Natural killer cell (primary cell): ENCODE measurements around the gene LTB4R. TPM values are rescaled to one million over a fixed set of nuclear protein-coding genes. Genes with fewer than 3 reads are reported as not detected.

Source experiments
- ATAC-seq, 3 donors: fragments of 150-1000 bp in 2 of 3; fragments of 200-7000 bp in 1 of 3; cut with Tn5 transposase; 1 replicate in 1 of 3; 2 replicates in 2 of 3; pipeline ENCODE4 v1.10.0; 2021; ENCODE audit warnings: mild to moderate bottlenecking in 2 of 3, moderate library complexity in 2 of 3
- DNase-seq, 2 donors: peaks; one replicate each; pipeline versions ENCODE4 v3.0.0 to v3.0.0-alpha.2; 2013 to 2021; ENCODE audit warnings: mixed read lengths in 1 of 2
- H3K27ac ChIP-seq: one replicate; pipeline ENCODE4 v1.5.1; 2013; ENCODE audit warnings: mild to moderate bottlenecking, low read length
- H3K27me3 ChIP-seq: one replicate; pipeline ENCODE4 v1.6.1; 2013; ENCODE audit warnings: low read length; ENCODE audit not compliant: control insufficient read depth, insufficient read depth
- H3K36me3 ChIP-seq: one replicate; pipeline ENCODE4 v1.6.1; 2013; ENCODE audit warnings: low read length; ENCODE audit not compliant: control insufficient read depth, insufficient read depth
- H3K4me1 ChIP-seq: one replicate; pipeline ENCODE4 v1.6.1; 2013; ENCODE audit warnings: low read length; ENCODE audit not compliant: control insufficient read depth, insufficient read depth
- H3K4me3 ChIP-seq: one replicate; pipeline ENCODE4 v1.5.1; 2013; ENCODE audit warnings: low read length
- H3K9me3 ChIP-seq: one replicate; pipeline ENCODE4 v1.6.1; 2013; ENCODE audit warnings: low read length; ENCODE audit not compliant: control insufficient read depth, insufficient read depth
- H3K27ac Mint-ChIP-seq, 2 donors: one replicate each; pipeline ENCODE4 v1.8.0; 2022; ENCODE audit warnings: mild to moderate bottlenecking in 2 of 2, mixed read lengths in 2 of 2, moderate library complexity in 1 of 2
- H3K27me3 Mint-ChIP-seq, 2 donors: one replicate each; pipeline ENCODE4 v1.8.0; 2022; ENCODE audit warnings: low read depth in 2 of 2, mixed read lengths in 2 of 2
- H3K36me3 Mint-ChIP-seq: one replicate; pipeline ENCODE4 v1.8.0; 2022; ENCODE audit warnings: mixed read lengths
- H3K4me1 Mint-ChIP-seq, 2 donors: one replicate each; pipeline ENCODE4 v1.8.0; 2022; ENCODE audit warnings: mixed read lengths in 2 of 2
- H3K4me3 Mint-ChIP-seq: one replicate; pipeline ENCODE4 v1.8.0; 2022; ENCODE audit warnings: mild to moderate bottlenecking, moderate library complexity, mixed read lengths
- H3K9me3 Mint-ChIP-seq, 2 donors: one replicate each; pipeline ENCODE4 v1.8.0; 2022; ENCODE audit warnings: mixed read lengths in 2 of 2
- WGBS: methylation state at CpG from one replicate; pipeline ENCODE4 v1.1.7; 2013; ENCODE audit warnings: missing lambda C conversion rate; ENCODE audit not compliant: insufficient coverage; 5-methylcytosine and 5-hydroxymethylcytosine counted together
- intact Hi-C: fragments of 100-400 bp; cut with micrococcal nuclease; formaldehyde crosslinking; loops from one replicate; pipeline ENCODE4 v1.14.2; 2022
- total RNA-seq, 4 donors: library from RNA; stranded (reverse); fragments of 120-200 nt in 1 of 4; gene quantifications; one replicate each; pipeline versions ENCODE4 v1.2.3 to v1.2.4, GENCODE V29; 2013 to 2022
- TF ChIP-seq, protein P1 (sequence below): fragments of 200-600 bp; IDR thresholded peaks from one replicate; pipeline ENCODE4 v1.8.0; 2022; ENCODE audit warnings: antibody characterized with exemption

Gene LTB4R
- total RNA-seq, 3 donors from 2014 or later (not counting 1 experiment from before 2014, with no cell fraction given), result 33.5 to 55.7 (median 49.7) TPM

DNA sequence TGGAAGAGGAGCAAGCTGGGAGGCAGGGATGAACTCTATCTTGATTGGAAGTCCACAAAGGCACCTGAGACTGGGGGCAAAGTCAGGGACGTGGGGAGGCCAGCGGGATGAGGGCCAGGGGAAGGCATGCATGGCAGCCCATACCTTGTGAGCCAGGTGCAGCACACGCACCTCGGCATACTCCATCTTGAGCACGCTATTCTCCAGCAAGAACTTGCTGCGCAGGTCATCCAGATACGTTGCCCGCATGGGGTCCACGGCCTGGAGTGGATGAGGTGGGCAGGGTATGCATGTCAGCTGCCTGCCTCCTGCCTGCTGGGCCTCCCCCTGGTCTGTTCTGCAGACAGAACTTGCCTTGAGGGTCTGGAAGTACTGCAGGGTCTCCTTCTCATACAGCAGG lies 43.8 kb upstream of the LTB4R start:
- Histone ChIP-seq H3K4me3 (no peak overlapping the region), H3K27ac (no peak overlapping the region), H3K27me3 (no peaks in the 10 kb centered on the region), H3K36me3 (peaks cover 29% of the 10 kb centered on the region), H3K9me3 (no peaks in the 10 kb centered on the region), H3K4me1 (peaks cover 14% of the 10 kb centered on the region)
- TF ChIP-seq, protein P1, sequence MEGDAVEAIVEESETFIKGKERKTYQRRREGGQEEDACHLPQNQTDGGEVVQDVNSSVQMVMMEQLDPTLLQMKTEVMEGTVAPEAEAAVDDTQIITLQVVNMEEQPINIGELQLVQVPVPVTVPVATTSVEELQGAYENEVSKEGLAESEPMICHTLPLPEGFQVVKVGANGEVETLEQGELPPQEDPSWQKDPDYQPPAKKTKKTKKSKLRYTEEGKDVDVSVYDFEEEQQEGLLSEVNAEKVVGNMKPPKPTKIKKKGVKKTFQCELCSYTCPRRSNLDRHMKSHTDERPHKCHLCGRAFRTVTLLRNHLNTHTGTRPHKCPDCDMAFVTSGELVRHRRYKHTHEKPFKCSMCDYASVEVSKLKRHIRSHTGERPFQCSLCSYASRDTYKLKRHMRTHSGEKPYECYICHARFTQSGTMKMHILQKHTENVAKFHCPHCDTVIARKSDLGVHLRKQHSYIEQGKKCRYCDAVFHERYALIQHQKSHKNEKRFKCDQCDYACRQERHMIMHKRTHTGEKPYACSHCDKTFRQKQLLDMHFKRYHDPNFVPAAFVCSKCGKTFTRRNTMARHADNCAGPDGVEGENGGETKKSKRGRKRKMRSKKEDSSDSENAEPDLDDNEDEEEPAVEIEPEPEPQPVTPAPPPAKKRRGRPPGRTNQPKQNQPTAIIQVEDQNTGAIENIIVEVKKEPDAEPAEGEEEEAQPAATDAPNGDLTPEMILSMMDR, result no peak
- Mint-ChIP-seq H3K9me3 (no peaks in the 10 kb centered on the region), H3K4me1 (peaks cover 20 to 24% of the 10 kb centered on the region in 2 donors), H3K27me3 (no peaks in the 10 kb centered on the region), H3K4me3 (peak overlapping the region; percentile 3), H3K27ac (peak overlapping the region in 1 of 2 donors; percentile 6), H3K36me3 (peaks cover 11% of the 10 kb centered on the region)
- intact Hi-C loops, result no loop called here
- no peak for DNase-seq
- no peak for ATAC-seq
- over 99% methylated on average over 9 of the region's 9 CpGs for WGBS

GRCh38 chr14:24268225-24268624 lies 43.1 kb upstream of the LTB4R start:
- no peaks in the 10 kb centered on the region for H3K27me3 Mint-ChIP-seq
- no peaks in the 10 kb centered on the region for H3K27me3 ChIP-seq
- H3K36me3 ChIP-seq, result peaks cover 29% of the 10 kb centered on the region
- no peak overlapping the region for H3K27ac Mint-ChIP-seq
- intact Hi-C loops, result no loop called here
- TF ChIP-seq, protein P1, result no peak
- H3K4me1 Mint-ChIP-seq, result peaks cover 25 to 30% of the 10 kb centered on the region in 2 donors
- DNase-seq (no peak), ATAC-seq (no peak)
- H3K4me3 Mint-ChIP-seq, result no peak overlapping the region
- no peaks in the 10 kb centered on the region for H3K9me3 ChIP-seq
- H3K9me3 Mint-ChIP-seq, result no peaks in the 10 kb centered on the region
- H3K4me3 ChIP-seq, result no peak overlapping the region
- 98% methylated on average over 9 of the region's 9 CpGs for WGBS
- peaks cover 11% of the 10 kb centered on the region for H3K36me3 Mint-ChIP-seq
- H3K27ac ChIP-seq, result no peak overlapping the region
- H3K4me1 ChIP-seq, result peaks cover 15% of the 10 kb centered on the region

DNA sequence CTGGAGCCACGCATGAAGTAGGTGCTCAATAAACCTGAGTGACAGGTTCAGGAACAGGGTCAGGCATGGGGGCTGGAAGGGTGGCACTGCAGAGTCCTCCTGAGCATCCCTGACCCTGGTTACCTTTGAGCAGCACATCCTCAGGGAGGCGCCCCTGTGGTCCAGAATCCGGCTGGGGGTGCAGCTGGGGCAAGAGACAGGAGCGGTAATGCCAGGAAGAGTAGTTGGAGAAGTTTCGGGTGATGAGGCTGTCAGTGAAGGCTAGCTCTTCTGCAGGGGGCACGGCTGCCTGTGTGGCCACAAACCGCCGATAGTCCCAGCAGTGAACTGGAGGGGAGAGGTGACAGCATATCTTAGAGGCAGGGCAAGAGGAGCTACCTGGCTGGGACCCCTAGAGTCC lies 41.9 kb upstream of the LTB4R start:
- no peak overlapping the region for H3K27ac ChIP-seq
- TF ChIP-seq, protein P1, result no peak
- Mint-ChIP-seq H3K4me1 (peaks cover 25 to 30% of the 10 kb centered on the region in 2 donors), H3K27me3 (no peaks in the 10 kb centered on the region), H3K4me3 (peak overlapping the region; percentile 40), H3K36me3 (peaks cover 11% of the 10 kb centered on the region), H3K9me3 (no peaks in the 10 kb centered on the region), H3K27ac (peak overlapping the region in 1 of 2 donors; percentile 47)
- DNase-seq (no peak), ATAC-seq (no peak)
- peaks cover 29% of the 10 kb centered on the region for H3K36me3 ChIP-seq
- peaks cover 23% of the 10 kb centered on the region for H3K4me1 ChIP-seq
- 96% methylated on average over 8 of the region's 8 CpGs for WGBS
- intact Hi-C loops, result no loop called here
- no peak overlapping the region for H3K4me3 ChIP-seq
- H3K27me3 ChIP-seq, result no peaks in the 10 kb centered on the region
- no peaks in the 10 kb centered on the region for H3K9me3 ChIP-seq

DNA sequence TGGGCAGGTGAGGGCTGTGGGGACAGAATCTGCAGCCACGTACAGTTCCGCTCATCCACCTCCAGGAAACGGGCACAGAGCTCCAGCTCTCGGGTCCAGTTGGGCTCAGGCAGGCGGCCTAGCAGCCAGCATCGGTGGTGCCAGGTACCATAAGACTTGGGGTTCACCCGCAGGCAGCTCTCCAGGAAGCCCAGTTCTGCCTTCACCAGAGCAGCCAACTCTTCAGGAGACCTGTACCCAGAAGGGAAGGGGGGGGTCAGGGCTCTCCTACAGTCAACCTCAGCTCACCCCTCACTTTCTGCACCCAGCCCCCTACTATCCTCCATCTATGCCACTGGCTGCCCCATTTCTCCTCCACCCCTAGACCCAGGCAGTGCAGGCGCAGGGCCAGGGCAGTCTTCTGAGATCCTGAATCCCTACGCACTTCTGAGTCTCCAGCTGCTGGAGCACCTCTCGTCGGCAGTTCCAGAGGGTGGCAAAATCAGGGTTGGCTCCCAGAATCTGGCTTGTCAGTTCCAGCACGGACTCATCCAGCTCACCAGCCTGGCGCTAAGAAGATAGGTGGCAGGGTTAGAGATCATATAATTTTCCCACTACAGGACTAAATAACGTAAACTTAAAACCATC lies 41.3 kb upstream of the LTB4R start:
- Mint-ChIP-seq H3K4me1 (peaks cover 25 to 30% of the 10 kb centered on the region in 2 donors), H3K27me3 (no peaks in the 10 kb centered on the region), H3K27ac (peak overlapping the region; percentile 91 to 92), H3K4me3 (peak overlapping the region; percentile 94), H3K9me3 (no peaks in the 10 kb centered on the region), H3K36me3 (peaks cover 11% of the 10 kb centered on the region)
- TF ChIP-seq, protein P1, result no peak
- intact Hi-C loops, result loop anchor here (5.0 kb wide), 2 partner anchors 38 to 402 kb away; partner anchors contain the start of genes GMPR2 and NEDD8
- H3K4me3 ChIP-seq, result no peak overlapping the region
- peaks cover 27% of the 10 kb centered on the region for H3K36me3 ChIP-seq
- H3K4me1 ChIP-seq, result peaks cover 23% of the 10 kb centered on the region
- ATAC-seq (no peak), DNase-seq (no peak)
- H3K27ac ChIP-seq, result no peak overlapping the region
- H3K9me3 ChIP-seq, result no peaks in the 10 kb centered on the region
- H3K27me3 ChIP-seq, result no peaks in the 10 kb centered on the region
- 97% methylated on average over 14 of the region's 14 CpGs for WGBS
